ENCODE data around the gene HOXD10.

The HOXD10 gene

GRCh38 chr2:176096243-176096985 is 20.2 kb upstream of the HOXD10 start:
- FAIRE-seq: no peak

GRCh38 chr2:176096986-176097819 is 19.4 kb upstream of the HOXD10 start:
- FAIRE-seq: no peak

DNA sequence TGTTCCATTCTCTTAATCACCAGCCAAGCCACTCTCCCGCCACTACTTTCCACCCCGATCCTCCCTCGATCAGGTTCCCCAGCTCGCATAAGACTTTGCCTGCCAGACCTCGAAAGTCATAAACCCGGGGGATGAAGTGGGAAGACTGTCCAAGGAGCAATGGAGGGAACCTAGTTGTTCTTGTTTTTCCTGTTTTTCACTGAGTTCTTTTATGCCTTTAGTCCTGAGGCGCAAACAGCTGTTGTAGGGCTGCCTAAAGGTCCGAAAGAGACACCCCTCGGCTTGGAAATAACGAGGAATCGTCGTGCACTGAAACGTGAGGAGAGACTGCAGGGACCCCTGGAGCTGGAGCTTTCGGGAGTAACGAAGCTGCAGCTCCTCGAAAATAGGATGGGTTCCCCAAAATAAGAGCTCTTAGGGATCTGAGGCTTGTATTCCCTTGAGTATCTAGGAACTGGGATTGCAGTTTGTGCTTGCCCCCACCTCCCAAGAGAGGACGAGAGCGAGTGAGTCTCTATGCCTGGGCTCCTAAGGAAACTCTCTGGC is 18.7 kb upstream of the HOXD10 start:
- no peak for FAIRE-seq

GRCh38 chr2:176098366-176099158 is 18.0 kb upstream of the HOXD10 start:
- FAIRE-seq: no peak

GRCh38 chr2:176099159-176099727 is 17.3 kb upstream of the HOXD10 start:
- no peak for FAIRE-seq

DNA sequence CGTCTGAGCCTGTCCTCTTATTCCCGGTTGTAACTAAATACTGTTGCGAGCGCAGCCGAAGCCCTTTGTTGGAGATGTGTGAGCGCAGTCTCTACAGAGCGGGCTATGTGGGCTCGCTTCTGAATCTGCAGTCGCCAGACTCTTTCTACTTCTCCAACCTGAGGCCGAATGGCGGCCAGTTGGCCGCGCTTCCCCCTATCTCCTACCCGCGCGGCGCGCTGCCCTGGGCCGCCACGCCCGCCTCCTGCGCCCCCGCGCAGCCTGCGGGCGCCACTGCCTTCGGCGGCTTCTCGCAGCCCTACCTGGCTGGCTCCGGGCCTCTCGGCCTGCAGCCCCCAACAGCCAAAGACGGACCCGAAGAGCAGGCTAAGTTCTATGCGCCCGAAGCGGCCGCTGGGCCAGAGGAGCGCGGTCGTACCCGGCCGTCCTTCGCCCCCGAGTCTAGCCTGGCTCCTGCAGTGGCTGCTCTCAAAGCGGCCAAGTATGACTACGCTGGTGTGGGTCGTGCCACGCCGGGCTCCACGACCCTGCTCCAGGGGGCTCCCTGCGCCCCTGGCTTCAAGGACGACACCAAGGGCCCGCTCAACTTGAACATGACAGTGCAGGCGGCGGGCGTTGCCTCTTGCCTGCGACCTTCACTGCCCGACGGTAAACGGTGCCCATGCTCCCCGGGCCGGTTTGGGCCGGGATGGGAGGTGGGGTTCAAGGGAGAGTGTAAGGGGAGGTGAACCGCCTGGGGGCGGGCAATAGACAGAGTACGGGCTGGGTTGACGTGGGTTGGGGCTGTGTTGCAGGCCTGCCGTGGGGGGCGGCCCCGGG is 16.6 kb upstream of the HOXD10 start, which contains the start of gene HOXD12:
TSS of gene HOXD12 (plus strand) at position 68 of the 819 bp plus-strand sequence. CDS start at position 75, 7 bp downstream.
- no peak for FAIRE-seq

- FAIRE-seq: no peak
Observed at GRCh38 chr2:176100547-176101140, 15.9 kb upstream of the HOXD10 start.

DNA sequence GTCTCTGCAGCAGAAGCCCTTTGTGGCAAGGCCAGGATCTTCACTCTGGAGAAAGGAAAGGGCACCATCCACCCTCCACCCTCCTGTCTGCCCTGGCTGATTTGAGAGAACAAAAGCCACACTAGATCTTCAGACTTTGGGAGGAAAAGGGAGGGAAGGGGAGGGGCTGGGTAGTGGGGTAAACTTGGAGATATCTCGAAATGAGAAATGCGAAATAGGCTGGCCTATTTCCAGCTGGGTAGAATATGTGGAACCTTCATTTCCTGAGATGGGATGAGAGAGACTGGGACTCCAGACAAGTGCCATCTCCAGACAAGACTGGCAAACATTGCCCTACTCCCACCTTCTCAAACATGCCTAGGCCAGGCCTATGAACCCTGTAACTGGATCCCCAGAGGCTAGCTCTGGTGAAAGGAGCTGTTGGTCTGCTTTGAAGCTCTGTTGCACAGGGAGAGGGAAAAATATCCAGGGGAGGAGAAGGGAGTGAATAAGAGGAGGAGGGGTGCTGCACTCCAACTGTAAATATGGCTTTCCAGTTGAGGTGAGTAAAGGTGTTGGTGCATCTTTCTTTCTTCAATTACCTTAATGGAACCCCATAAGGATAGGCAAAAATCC is 15.3 kb upstream of the HOXD10 start:
- FAIRE-seq: no peak

DNA sequence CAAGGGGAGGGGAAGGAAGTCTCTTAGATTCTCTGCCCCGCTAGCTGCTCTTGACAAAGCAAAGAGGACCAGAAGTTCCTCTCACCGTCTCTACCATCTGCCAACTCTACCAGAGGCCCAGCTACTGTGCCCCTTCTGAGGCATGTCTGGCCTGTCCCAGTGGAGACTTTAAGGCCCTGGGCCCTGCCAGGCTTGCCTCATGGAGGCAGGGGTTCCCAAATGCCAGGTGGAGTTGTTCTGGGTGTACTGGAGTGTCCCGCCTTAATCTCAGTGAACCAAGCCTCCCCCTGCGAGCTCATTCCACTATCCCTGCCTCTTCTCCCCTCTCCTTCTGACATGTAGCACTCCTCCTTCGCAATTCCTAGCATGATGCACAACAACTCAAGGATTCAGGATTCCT is 14.7 kb upstream of the HOXD10 start:
- FAIRE-seq: no peak

GRCh38 chr2:176102309-176102866 is 14.2 kb upstream of the HOXD10 start:
- no peak for FAIRE-seq

GRCh38 chr2:176103194-176103593 is 13.4 kb upstream of the HOXD10 start:
- FAIRE-seq: no peak

DNA sequence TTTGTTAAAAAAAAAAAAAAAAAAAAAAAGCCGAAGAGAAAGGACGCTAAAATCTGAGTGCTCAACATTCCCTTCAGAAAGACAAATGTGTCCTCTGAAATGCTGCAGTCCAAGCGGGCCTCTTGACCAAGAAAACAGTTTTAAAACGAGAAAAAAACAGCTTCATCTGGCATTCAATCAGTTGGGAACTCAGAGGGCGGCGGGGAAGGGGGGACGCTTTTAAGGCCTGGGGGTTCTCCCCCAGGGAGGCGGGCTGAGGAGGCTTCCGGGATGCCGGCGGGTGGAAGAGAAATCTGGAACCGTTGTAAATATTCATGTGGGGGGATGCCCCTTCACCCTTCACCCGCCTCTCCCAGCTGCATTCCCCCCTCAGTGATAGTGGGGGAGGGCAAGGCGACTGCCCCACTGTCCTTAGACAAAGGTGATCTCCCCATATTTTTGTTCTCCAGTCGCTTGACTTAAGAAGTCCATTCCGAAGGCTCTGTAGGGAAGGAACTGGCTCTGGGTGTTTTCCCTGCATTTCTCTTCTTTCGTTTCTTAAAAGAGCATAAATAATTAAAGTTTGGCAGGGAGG is 12.7 kb upstream of the HOXD10 start:
- FAIRE-seq: no peak

DNA sequence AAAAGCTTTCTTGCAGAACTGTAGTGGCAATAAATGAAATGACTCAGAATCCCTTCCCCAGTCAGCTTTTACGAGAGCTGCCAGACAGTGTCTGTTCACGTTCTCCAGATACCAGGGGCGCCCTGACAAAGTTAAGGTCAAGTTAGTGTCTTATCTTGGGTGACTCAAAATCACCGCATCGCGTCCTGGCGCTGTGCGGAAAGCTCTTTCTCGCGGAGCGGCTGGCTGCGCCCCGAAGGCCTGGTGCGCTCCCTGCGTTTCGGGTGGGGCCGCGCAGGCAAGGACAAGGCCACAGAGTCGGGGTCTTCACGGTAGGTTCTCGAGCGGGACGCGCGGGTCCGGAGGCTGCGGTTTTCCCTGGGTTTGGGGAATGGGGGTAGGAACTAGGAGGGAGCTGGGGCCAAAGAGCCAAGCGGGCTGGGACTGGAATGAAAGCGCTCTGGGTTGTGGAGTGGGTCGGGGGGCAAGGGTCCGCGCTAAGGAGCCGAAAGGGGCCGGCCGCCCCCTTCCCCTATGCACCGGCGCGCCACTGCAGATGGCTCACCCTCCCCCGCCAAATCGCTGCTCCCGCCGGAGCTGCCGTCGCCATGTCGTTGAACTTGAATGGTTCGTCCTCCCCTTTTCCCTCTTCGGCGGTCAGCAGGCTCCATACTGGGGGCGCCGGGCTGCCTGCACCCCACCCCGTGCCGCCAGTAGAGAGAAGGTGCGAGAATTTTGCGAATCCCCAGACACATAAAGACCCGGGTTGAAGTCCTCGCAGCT is 12.1 kb upstream of the HOXD10 start:
- no peak for FAIRE-seq

- no peak for FAIRE-seq
Observed at GRCh38 chr2:176105078-176105729, 11.4 kb upstream of the HOXD10 start.

GRCh38 chr2:176105730-176106580 is 10.6 kb upstream of the HOXD10 start:
- FAIRE-seq: no peak

GRCh38 chr2:176106581-176107539 is 9.7 kb upstream of the HOXD10 start, which contains the start of gene HOXD11:
Gene HOXD11, plus strand, starts transcription at chr2:176107280. Its CDS starts 76 bp downstream, at chr2:176107356.
- FAIRE-seq: no peak
